Tongue (tissue), 2 donors: ENCODE measurements around the gene MARS1. TPM values are rescaled to one million over a fixed set of nuclear protein-coding genes. Genes with fewer than 3 reads are reported as not detected.
"Not testable (repeated sequence)": the region's sequence is repeated elsewhere in the genome, so short reads cannot be mapped to it uniquely, and the experiment has no call there.

Experiments
- DNase-seq: peaks from one replicate; pipeline ENCODE4 v3.0.0-alpha.2; 2015
- total RNA-seq: library from RNA; depleted of rRNA; stranded (reverse); fragments of >200 nt; gene quantifications from one replicate; pipeline ENCODE4 v1.2.3, GENCODE V29; 2014

The MARS1 gene
- total RNA-seq, 1 donor from 2014 or later = 72.3 TPM

DNA sequence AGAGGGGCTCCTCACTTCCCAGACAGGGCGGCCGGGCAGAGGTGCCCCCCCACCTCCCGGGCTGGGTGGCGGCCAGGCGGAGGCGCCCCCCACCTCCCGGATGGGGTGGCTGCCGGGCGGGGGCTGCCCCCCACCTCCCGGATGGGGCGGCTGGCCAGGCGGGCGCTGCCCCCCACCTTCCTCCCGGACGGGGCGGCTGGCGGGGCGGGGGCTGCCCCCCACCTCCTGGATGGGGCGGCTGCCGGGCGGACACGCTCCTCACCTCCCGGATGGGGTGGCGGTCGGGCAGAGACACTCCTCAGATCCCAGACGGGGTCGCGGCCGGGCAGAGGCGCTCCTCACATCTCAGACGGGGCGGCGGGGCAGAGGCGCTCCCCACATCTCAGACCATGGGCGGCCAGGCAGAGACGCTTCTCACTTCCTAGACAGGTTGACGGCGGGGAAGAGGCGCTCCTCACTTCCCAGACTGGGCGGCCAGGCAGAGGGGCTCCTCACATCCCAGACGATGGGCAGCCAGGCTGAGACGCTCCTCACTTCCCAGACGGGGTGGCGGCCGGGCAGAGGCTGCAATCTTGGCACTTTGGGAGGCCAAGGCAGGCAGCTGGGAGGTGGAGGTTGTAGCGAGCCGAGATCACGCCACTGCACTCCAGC lies 7.3 kb downstream of the MARS1 start:
- DNase-seq = not testable (repeated sequence)

GRCh38 chr12:57496822-57497221 lies 9.0 kb downstream of the MARS1 start:
- no peak for DNase-seq

DNA sequence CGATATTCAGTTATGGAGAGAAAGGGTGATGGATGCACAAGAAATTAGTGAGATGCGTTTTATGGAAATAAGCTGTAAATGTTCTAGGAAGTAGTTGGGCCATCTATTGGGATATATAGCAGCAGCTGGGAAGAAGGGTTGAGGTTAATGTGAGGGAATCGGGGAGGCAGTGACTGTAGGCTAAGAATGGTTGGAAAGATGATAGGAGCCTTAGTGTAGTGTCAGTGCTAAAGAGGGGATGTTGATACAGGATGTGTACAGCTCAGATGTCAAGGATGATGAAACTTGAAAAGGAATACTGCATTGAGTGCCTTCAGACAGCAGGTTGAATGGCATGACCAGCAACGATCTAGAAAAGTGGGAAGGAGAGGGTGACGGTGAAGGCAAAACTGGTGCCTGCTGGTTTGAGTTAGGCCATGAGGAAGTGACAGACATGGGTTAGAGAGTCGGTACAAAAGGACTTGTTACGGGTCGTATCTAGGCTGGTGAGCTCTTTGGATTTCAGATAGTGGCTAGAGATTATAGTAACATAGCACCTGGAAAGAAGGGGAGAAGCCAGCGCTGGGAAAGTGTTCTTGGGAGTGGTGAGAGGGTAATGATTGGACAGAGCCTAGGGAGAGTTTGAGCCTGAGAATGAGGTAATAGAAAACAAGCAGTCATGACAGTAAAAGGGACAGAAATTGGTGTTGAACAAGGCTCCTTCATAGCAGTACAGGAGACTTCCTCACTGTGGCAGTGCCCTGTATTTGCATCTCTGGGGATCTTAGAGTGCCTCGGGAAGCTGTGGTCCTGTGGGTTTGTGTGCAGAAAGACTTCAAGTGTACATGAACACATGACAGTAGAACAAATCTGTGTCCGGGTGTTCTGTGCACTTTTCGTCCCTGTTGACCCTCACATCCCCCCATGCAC lies 9.6 kb downstream of the MARS1 start:
- no peak for DNase-seq

DNA sequence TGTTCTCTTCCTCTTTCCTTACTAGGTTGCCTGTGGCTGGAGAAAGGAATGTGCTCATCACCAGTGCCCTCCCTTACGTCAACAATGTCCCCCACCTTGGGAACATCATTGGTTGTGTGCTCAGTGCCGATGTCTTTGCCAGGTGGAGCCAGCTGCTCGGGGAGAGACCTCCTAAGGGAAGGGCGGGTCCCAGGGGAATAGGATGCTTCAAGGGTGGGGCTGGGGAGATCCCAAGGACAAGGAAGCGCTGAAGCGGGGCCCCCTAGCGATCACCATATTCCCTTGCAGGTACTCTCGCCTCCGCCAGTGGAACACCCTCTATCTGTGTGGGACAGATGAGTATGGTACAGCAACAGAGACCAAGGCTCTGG lies 10.2 kb downstream of the MARS1 start:
- no peak for DNase-seq

GRCh38 chr12:57498571-57498970 lies 10.7 kb downstream of the MARS1 start:
- no peak for DNase-seq

- no peak for DNase-seq
Observed at GRCh38 chr12:57500213-57500612, 12.3 kb downstream of the MARS1 start.

- not testable (repeated sequence) for DNase-seq
Observed at GRCh38 chr12:57502311-57502969, 14.6 kb downstream of the MARS1 start.

DNA sequence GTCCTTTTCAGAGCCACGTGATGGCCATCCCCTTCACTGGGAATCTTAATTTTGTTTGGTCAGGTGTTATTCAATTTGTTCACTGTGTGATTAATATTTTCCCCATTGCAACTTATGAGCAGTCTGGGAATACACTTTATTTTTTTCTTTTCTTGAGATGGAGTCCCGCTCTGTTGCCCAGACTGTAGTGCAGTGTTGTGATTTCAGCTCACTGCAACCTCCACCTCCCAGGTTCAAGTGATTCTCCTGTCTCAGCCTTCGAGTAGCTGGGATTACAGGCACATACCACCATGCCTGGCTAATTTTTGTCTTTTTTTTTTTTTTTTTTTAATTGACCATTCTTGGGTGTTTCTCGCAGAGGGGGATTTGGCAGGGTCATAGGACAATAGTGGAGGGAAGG lies 18.7 kb downstream of the MARS1 start:
- not testable (repeated sequence) for DNase-seq

- not testable (repeated sequence) for DNase-seq
Observed at GRCh38 chr12:57507796-57508195, 19.9 kb downstream of the MARS1 start.

- no peak for DNase-seq
Observed at GRCh38 chr12:57511161-57511560, 23.3 kb downstream of the MARS1 start.

GRCh38 chr12:57511588-57512325 lies 23.9 kb downstream of the MARS1 start:
- no peak for DNase-seq

GRCh38 chr12:57512665-57513064 lies 24.8 kb downstream of the MARS1 start:
- no peak for DNase-seq

DNA sequence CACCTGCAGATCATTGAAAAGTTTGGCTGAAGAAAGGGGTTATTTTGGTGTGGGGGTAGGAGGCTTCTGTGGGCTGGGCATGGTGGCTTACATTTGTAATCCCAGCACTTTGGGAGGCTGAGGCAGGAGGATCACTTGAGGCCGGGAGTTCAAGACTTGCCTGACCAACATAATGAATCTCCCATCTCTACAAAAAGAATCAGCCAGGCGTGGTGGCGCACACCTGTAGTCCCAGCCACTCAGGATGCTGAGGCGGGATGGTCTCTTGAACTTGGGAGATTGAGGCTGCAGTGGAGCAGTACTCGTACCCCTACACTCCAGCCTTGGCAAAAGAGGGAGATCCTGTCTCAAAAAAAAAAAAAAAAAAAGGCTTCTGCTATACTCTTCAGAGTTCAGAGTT lies 25.4 kb downstream of the MARS1 start:
- no peak for DNase-seq

GRCh38 chr12:57513677-57514076 lies 25.8 kb downstream of the MARS1 start:
- DNase-seq = not testable (repeated sequence)

DNA sequence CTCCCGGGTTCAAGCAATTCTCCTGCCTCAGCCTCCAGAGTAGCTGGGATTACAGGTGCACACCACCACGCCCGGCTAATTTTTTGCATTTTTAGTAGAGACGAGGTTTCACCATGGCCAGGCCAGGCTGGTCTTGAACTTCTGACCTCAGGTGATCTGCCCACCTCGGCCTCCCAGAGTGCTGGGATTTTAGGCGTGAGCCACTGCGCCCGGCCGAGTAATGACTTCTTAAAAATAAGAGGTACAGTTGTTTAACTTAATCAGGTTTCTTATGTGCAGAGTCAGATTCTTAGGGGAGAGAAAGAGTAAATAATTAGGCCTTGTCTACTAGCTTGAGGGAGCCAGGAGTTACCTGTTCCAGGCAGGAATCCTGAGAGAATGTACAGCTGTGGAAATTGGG lies 26.4 kb downstream of the MARS1 start:
- not testable (repeated sequence) for DNase-seq

GRCh38 chr12:57514720-57515407 lies 27.0 kb downstream of the MARS1 start:
- DNase-seq = no peak

DNA sequence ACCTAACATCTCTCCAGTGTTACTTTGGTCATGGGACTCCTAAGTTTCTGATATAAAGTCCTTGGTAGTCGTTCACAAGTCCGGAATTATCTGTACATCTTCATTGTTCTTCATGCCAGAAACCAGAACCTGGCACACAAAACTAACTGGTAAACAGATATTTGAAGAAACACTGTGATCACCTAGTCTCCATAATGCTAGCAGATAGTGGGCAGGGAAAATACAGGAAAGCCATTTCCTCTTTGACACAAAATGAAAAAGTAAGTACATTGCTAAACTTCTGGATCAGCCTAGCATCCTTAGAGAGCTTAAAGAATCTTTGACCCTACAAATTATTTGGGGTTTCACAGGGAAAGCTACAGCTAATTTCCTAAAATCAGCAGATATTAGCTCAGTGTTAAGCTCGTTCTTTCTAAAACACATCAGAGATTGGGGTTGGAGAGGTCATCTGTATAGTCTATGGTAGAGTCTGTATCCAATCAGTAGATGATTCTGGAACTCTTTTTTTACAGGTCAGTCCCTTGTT lies 27.6 kb downstream of the MARS1 start:
- DNase-seq = no peak

- no peak for DNase-seq
Observed at GRCh38 chr12:57515934-57516541, 28.2 kb downstream of the MARS1 start.

- no peak for DNase-seq
Observed at GRCh38 chr12:57516617-57517153, 28.8 kb downstream of the MARS1 start.

DNA sequence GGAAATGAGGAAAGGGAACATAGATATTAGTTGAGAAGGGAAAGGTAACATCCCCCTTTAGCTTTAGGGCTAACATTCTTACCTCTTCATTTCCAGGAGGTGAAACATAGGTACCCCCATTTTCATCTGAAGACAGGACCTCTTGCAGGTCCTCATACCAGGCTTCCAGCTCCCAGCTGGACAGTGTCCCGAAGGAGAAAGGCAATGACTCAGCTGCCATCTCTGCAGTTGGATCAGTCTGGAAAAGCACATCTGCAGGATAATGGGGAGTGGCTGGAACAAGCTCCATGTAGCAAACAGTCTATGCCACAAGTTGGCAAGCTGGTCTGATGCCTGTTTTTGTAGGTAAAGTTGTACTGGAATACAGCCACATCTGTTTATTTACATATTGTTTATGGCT lies 29.3 kb downstream of the MARS1 start:
- DNase-seq = no peak

- not testable (repeated sequence) for DNase-seq
Observed at GRCh38 chr12:57517718-57518117, 29.9 kb downstream of the MARS1 start.
